DND-41 (cell line): ENCODE results near the gene AHCYL1.

Experiments used
- ATAC-seq: fragments of 200-7000 bp; cut with Tn5 transposase; 3 replicates; pipeline ENCODE4 v1.9.1; 2021; ENCODE audit warnings: low read depth; ENCODE audit not compliant: insufficient read depth
- DNase-seq: peaks from one replicate; pipeline ENCODE4 v3.0.0-alpha.2; 2020
- H2AFZ ChIP-seq: 2 replicates; pipeline ENCODE4 v1.6.0; 2012; ENCODE audit warnings: low read depth, low read length
- H3K27ac ChIP-seq: 2 replicates; pipeline ENCODE4 v1.5.1; 2012; ENCODE audit warnings: low read length, inconsistent platforms
- H3K27me3 ChIP-seq: fragments of 200-600 bp; sonication (generic); 2 replicates; pipeline ENCODE4 v1.6.0; 2012; ENCODE audit warnings: low read length, mild to moderate bottlenecking, inconsistent platforms; ENCODE audit not compliant: insufficient read depth, poor library complexity
- H3K36me3 ChIP-seq: 2 replicates; pipeline ENCODE4 v1.5.1; 2012; ENCODE audit warnings: low read length, inconsistent platforms; ENCODE audit not compliant: insufficient read depth
- H3K4me1 ChIP-seq: 2 replicates; pipeline ENCODE4 v1.5.1; 2012; ENCODE audit warnings: mild to moderate bottlenecking, low read length; ENCODE audit not compliant: insufficient read depth
- H3K4me2 ChIP-seq: 2 replicates; pipeline ENCODE4 v1.6.0; 2012; ENCODE audit warnings: mild to moderate bottlenecking, moderate library complexity, low read length, inconsistent platforms; ENCODE audit not compliant: insufficient read depth
- H3K4me3 ChIP-seq, 2 experiments: fragments of 200-600 bp in 1 of 2; shearing (Covaris generic) in 1 of 2; 2 replicates each; pipeline ENCODE4 v1.5.1; 2012 to 2016; ENCODE audit warnings: inconsistent platforms in 2 of 2, low read length in 2 of 2, mild to moderate bottlenecking in 2 of 2, low read depth in 1 of 2, moderate library complexity in 1 of 2
- H3K79me2 ChIP-seq: 2 replicates; pipeline ENCODE4 v1.6.0; 2012; ENCODE audit warnings: low read length, inconsistent platforms; ENCODE audit not compliant: insufficient read depth
- H3K9ac ChIP-seq: 2 replicates; pipeline ENCODE4 v1.6.0; 2012; ENCODE audit warnings: low read depth, mild to moderate bottlenecking, inconsistent platforms, low read length, moderate library complexity
- H3K9me3 ChIP-seq: 2 replicates; pipeline ENCODE4 v1.5.1; 2012; ENCODE audit warnings: low read length, moderate library complexity, mild to moderate bottlenecking, inconsistent platforms; ENCODE audit not compliant: insufficient read depth, severe bottlenecking
- H4K20me1 ChIP-seq: 2 replicates; pipeline ENCODE4 v1.6.0; 2012; ENCODE audit warnings: low read length; ENCODE audit not compliant: insufficient read depth
- CTCF ChIP-seq: IDR thresholded peaks from 2 replicates; pipeline ENCODE4 v1.5.1; 2012; ENCODE audit warnings: borderline replicate concordance, low read length, moderate library complexity, mild to moderate bottlenecking; ENCODE audit not compliant: poor library complexity, severe bottlenecking; ENCODE audit errors: extremely low read depth
- EZH2 ChIP-seq: IDR thresholded peaks from 3 replicates; pipeline ENCODE4 v1.6.1; 2012; ENCODE audit warnings: borderline replicate concordance, low read depth, mild to moderate bottlenecking, moderate library complexity, low read length, inconsistent platforms; ENCODE audit not compliant: severe bottlenecking

The AHCYL1 gene

GRCh38 chr1:109963864-109964263, 20.7 kb upstream of the AHCYL1 start:
- Histone ChIP-seq H3K4me2 (no peak overlapping the region), H3K79me2 (no peaks in the 10 kb centered on the region), H3K36me3 (no peaks in the 10 kb centered on the region), H3K4me3 (no peak overlapping the region), H4K20me1 (no peaks in the 10 kb centered on the region), H3K4me1 (no peaks in the 10 kb centered on the region), H3K27me3 (no peaks in the 10 kb centered on the region), H3K9ac (no peak overlapping the region), H3K27ac (no peak overlapping the region), H2AFZ (no peak overlapping the region), H3K9me3 (no peaks in the 10 kb centered on the region)
- no peak for ATAC-seq
- no peak for DNase-seq
- no peak for TF ChIP-seq CTCF
- TF ChIP-seq EZH2 = no peak

- H3K27me3 ChIP-seq = no peaks in the 10 kb centered on the region
- H3K9me3 ChIP-seq = no peaks in the 10 kb centered on the region
- H3K79me2 ChIP-seq = no peaks in the 10 kb centered on the region
- ATAC-seq (no peak), DNase-seq (no peak)
- no peaks in the 10 kb centered on the region for H3K4me1 ChIP-seq
- H3K4me3 ChIP-seq = no peak overlapping the region
- H3K36me3 ChIP-seq = no peaks in the 10 kb centered on the region
- no peak overlapping the region for H2AFZ ChIP-seq
- no peak for TF ChIP-seq CTCF
- TF ChIP-seq EZH2 = no peak
- no peaks in the 10 kb centered on the region for H4K20me1 ChIP-seq
- H3K4me2 ChIP-seq = no peak overlapping the region
- H3K9ac ChIP-seq = no peak overlapping the region
- no peak overlapping the region for H3K27ac ChIP-seq
Measured at GRCh38 chr1:109969146-109969829, 15.3 kb upstream of the AHCYL1 start.

- no peak for ATAC-seq
- TF ChIP-seq CTCF (no peak), EZH2 (no peak)
- H3K27ac ChIP-seq = no peak overlapping the region
- DNase-seq = no peak
- H2AFZ ChIP-seq = no peak overlapping the region
- H3K9ac ChIP-seq = no peak overlapping the region
- H3K4me2 ChIP-seq = no peak overlapping the region
- no peaks in the 10 kb centered on the region for H3K4me1 ChIP-seq
- no peaks in the 10 kb centered on the region for H3K36me3 ChIP-seq
- H3K9me3 ChIP-seq = no peaks in the 10 kb centered on the region
- H4K20me1 ChIP-seq = no peaks in the 10 kb centered on the region
- H3K4me3 ChIP-seq = no peak overlapping the region
- H3K27me3 ChIP-seq = no peaks in the 10 kb centered on the region
- no peaks in the 10 kb centered on the region for H3K79me2 ChIP-seq
Measured at GRCh38 chr1:109969907-109970306, 14.7 kb upstream of the AHCYL1 start.
